IMR-90 (cell line): ENCODE measurements around the gene ESRRG.

Experiments used
- CTCF ChIP-seq: conservative IDR thresholded peaks from 2 replicates; pipeline ENCODE4 v1.5.1; 2012; ENCODE audit warnings: mild to moderate bottlenecking, low read depth, low read length, improper control_type of control experiment
- MAZ ChIP-seq: IDR thresholded peaks from 2 replicates; pipeline ENCODE4 v1.6.1; 2012; ENCODE audit warnings: low read depth, mild to moderate bottlenecking, low read length, improper control_type of control experiment, moderate library complexity, borderline replicate concordance
- MXI1 ChIP-seq: IDR thresholded peaks from 2 replicates; pipeline ENCODE4 v1.6.1; 2012; ENCODE audit warnings: low read depth, mild to moderate bottlenecking, low read length, moderate library complexity, borderline replicate concordance
- POLR2A ChIP-seq: IDR thresholded peaks from 2 replicates; pipeline ENCODE4 v1.6.1; 2012; ENCODE audit warnings: mild to moderate bottlenecking, low read depth, low read length
- RFX5 ChIP-seq: IDR thresholded peaks from 2 replicates; pipeline ENCODE4 v1.8.0; 2012; ENCODE audit warnings: low read depth, mild to moderate bottlenecking, low read length, moderate library complexity
- TF ChIP-seq, protein P1 (sequence below): fragments of 150-350 bp; IDR thresholded peaks from 2 replicates; pipeline ENCODE4 v1.6.1; 2017; ENCODE audit warnings: mild to moderate bottlenecking, antibody characterized with exemption, low read length, low read depth

- TF ChIP-seq CTCF (no peak), MAZ (no peak), POLR2A (no peak), MXI1 (no peak), RFX5 (no peak)
- TF ChIP-seq, protein P1, sequence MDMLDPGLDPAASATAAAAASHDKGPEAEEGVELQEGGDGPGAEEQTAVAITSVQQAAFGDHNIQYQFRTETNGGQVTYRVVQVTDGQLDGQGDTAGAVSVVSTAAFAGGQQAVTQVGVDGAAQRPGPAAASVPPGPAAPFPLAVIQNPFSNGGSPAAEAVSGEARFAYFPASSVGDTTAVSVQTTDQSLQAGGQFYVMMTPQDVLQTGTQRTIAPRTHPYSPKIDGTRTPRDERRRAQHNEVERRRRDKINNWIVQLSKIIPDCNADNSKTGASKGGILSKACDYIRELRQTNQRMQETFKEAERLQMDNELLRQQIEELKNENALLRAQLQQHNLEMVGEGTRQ: no peak
These were observed 11.5 kb downstream of the ESRRG start for GRCh38 chr1:216711712-216712111.
